ENCODE results near the gene COX7A2L. TPM values are rescaled to one million over a fixed set of nuclear protein-coding genes. Genes with fewer than 3 reads are reported as not detected.

COX7A2L gene
- total RNA-seq, 2 donors from 2014 or later: 167 to 170 TPM

GRCh38 chr2:42321452-42322064, 39.5 kb downstream of the COX7A2L start:
- Histone ChIP-seq H3K9me3 (no peaks in the 10 kb centered on the region), H3K4me1 (replicated peaks) (no peaks in the 10 kb centered on the region), H3K27ac (no peak overlapping the region), H3K4me3 (no peak overlapping the region), H3K36me3 (no peaks in the 10 kb centered on the region), H3K27me3 (replicated peaks; ENCODE audit: insufficient read depth) (no peaks in the 10 kb centered on the region)
- DNase-seq (ENCODE audit: low spot score): no peak
- 80% methylated on average over 2 of the region's 2 CpGs for WGBS
- intact Hi-C loops (cut with DNase I): loop anchor here (10.0 kb wide), 1 partner anchor 467 kb away; no protein-coding TSS in a partner anchor
- no peak for TF ChIP-seq POLR2AphosphoS5 (IDR thresholded peaks at IDR 0.05)
- TF ChIP-seq POLR2A (IDR thresholded peaks at IDR 0.05): no peak
- TF ChIP-seq, protein P1, sequence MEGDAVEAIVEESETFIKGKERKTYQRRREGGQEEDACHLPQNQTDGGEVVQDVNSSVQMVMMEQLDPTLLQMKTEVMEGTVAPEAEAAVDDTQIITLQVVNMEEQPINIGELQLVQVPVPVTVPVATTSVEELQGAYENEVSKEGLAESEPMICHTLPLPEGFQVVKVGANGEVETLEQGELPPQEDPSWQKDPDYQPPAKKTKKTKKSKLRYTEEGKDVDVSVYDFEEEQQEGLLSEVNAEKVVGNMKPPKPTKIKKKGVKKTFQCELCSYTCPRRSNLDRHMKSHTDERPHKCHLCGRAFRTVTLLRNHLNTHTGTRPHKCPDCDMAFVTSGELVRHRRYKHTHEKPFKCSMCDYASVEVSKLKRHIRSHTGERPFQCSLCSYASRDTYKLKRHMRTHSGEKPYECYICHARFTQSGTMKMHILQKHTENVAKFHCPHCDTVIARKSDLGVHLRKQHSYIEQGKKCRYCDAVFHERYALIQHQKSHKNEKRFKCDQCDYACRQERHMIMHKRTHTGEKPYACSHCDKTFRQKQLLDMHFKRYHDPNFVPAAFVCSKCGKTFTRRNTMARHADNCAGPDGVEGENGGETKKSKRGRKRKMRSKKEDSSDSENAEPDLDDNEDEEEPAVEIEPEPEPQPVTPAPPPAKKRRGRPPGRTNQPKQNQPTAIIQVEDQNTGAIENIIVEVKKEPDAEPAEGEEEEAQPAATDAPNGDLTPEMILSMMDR (IDR thresholded peaks at IDR 0.05): no peak

DNA sequence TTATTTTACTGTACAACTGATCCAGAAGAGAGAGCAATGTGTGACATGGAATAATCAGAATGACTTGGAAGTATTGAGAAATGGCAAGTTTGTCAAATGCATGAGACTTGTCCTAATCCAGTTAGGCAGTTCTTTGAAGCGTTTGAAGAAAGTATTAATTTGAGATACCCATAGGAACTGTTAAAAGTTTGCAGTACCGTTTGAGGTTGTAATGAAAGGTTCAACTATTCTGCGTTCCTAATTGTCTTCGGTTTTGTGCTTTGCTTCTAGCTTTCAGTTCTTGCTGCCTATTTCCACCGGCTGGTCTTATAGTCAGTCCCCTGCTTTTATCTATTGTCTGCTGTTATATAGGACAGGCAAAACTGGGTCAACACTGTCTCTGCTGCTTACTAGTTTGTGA, 41.8 kb downstream of the COX7A2L start:
- H3K27me3 ChIP-seq (replicated peaks; ENCODE audit: insufficient read depth): no peaks in the 10 kb centered on the region
- H3K36me3 ChIP-seq: no peaks in the 10 kb centered on the region
- no peak overlapping the region for H3K4me3 ChIP-seq
- TF ChIP-seq POLR2AphosphoS5 (IDR thresholded peaks at IDR 0.05) (no peak), POLR2A (IDR thresholded peaks at IDR 0.05) (no peak)
- TF ChIP-seq, protein P1 (IDR thresholded peaks at IDR 0.05): no peak
- H3K27ac ChIP-seq: no peak overlapping the region
- DNase-seq (ENCODE audit: low spot score): no peak
- intact Hi-C loops (cut with DNase I): no loop called here
- H3K4me1 ChIP-seq (replicated peaks): no peaks in the 10 kb centered on the region
- WGBS: 87% methylated on average over 5 of the region's 5 CpGs
- H3K9me3 ChIP-seq: no peaks in the 10 kb centered on the region

DNA sequence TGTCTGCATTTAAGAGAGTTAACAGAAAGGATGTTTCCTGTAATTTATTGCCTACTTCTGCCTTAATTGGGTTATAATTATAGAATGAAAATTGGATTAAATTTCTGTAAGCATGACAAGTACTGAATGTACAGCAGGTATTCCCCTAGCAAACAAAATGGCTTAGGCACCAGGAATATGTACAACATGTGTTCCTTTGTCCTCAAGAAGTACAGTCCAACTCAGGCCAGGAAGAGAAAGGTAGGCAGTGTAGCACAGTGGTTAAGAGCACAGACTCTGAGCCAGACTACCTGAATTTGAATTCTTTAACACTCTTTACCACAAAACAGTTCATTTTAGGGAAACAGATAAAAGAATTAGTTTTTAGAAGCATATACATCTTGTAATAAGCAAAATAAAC, 43.1 kb downstream of the COX7A2L start:
- no peaks in the 10 kb centered on the region for H3K27me3 ChIP-seq (replicated peaks; ENCODE audit: insufficient read depth)
- H3K4me1 ChIP-seq (replicated peaks): no peaks in the 10 kb centered on the region
- intact Hi-C loops (cut with DNase I): no loop called here
- H3K4me3 ChIP-seq: no peak overlapping the region
- no peak overlapping the region for H3K27ac ChIP-seq
- TF ChIP-seq, protein P1 (IDR thresholded peaks at IDR 0.05): no peak
- no peak for TF ChIP-seq POLR2A (IDR thresholded peaks at IDR 0.05)
- no peak for TF ChIP-seq POLR2AphosphoS5 (IDR thresholded peaks at IDR 0.05)
- no peaks in the 10 kb centered on the region for H3K9me3 ChIP-seq
- H3K36me3 ChIP-seq: no peaks in the 10 kb centered on the region
- DNase-seq (ENCODE audit: low spot score): no peak

DNA sequence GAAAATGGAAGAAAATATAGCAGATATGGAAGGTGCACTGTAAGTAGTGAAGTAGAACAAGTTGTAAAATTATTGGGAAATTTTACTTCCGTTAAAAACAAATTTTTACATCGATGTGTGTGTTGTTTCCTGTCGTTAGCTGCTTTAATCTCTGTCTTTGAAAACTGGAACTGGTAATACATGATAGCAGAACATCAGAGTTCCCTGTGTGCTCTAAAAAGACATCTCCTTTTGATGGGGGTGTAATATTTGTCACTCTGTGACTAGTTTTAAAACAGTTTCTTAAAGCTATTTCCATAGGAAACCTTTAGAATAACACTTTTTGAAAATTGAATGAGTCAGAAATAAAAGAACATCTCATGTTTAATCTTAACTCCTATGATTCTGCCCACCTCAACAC, 43.5 kb downstream of the COX7A2L start:
- intact Hi-C loops (cut with DNase I): no loop called here
- Histone ChIP-seq H3K27me3 (replicated peaks; ENCODE audit: insufficient read depth) (no peaks in the 10 kb centered on the region), H3K9me3 (no peaks in the 10 kb centered on the region), H3K36me3 (no peaks in the 10 kb centered on the region), H3K4me3 (no peak overlapping the region), H3K27ac (no peak overlapping the region), H3K4me1 (replicated peaks) (no peaks in the 10 kb centered on the region)
- TF ChIP-seq POLR2A (IDR thresholded peaks at IDR 0.05) (no peak), POLR2AphosphoS5 (IDR thresholded peaks at IDR 0.05) (no peak)
- TF ChIP-seq, protein P1 (IDR thresholded peaks at IDR 0.05): no peak
- DNase-seq (ENCODE audit: low spot score): no peak
- 91% methylated on average over 3 of the region's 3 CpGs for WGBS

DNA sequence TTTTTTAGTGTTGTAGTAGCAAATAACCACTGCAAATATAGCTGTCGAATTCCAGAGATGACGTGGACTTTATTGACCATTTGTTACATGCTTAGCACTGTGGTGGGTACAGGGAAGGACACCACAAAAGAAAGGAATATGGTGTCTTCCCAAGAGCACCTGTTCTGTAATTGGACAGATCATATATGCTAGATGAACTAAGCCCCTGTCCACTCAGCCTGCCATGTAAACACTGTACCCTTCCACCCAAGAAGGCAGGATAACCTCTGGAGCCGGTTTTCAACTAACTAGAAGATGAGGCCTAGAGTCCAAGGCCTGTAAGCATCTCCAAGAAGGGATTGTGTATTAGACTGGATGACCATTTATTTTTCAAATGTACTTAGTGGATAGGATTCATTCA, 44.1 kb downstream of the COX7A2L start:
- intact Hi-C loops (cut with DNase I): no loop called here
- Histone ChIP-seq H3K27me3 (replicated peaks; ENCODE audit: insufficient read depth) (no peaks in the 10 kb centered on the region), H3K4me3 (no peak overlapping the region), H3K27ac (no peak overlapping the region), H3K36me3 (no peaks in the 10 kb centered on the region), H3K4me1 (replicated peaks) (no peaks in the 10 kb centered on the region), H3K9me3 (no peaks in the 10 kb centered on the region)
- TF ChIP-seq POLR2AphosphoS5 (IDR thresholded peaks at IDR 0.05) (no peak), POLR2A (IDR thresholded peaks at IDR 0.05) (no peak)
- TF ChIP-seq, protein P1 (IDR thresholded peaks at IDR 0.05): no peak
- 94% methylated on average over 3 of the region's 3 CpGs for WGBS
- no peak for DNase-seq (ENCODE audit: low spot score)
